ENCODE results near the gene LRRC71. TPM values are rescaled to one million over a fixed set of nuclear protein-coding genes. Genes with fewer than 3 reads are reported as not detected.

Gene LRRC71
- total RNA-seq, 4 donors from 2014 or later = 0.60 to 0.78 (median 0.66) TPM; not detected in 1

DNA sequence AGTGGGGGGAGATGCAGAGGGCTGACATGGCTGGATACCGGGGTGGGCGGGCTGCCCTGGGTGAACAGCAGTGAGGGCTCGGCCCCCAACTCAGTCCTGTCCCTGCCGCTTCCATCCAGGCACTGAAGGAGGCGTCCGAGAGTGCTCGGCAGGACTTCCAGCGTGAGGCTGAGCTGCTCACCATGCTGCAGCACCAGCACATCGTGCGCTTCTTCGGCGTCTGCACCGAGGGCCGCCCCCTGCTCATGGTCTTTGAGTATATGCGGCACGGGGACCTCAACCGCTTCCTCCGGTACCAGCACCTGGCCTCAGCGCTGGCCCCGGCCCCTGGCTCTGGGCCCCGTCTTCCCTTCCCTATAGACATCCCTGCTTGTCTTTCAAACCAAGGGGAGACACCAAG is 44.2 kb upstream of the LRRC71 start:
- H3K36me3 ChIP-seq = no peaks in the 10 kb centered on the region
- H3K4me3 ChIP-seq = no peak overlapping the region
- TF ChIP-seq CTCF (IDR thresholded peaks at IDR 0.05) = no peak
- TF ChIP-seq EP300 (IDR thresholded peaks at IDR 0.05) = no peak
- no peak for TF ChIP-seq POLR2A (IDR thresholded peaks at IDR 0.05)
- 45 to 54% methylated on average over 19 to 21 of the region's 21 CpGs for WGBS, 2 donors
- no peaks in the 10 kb centered on the region for H3K9me3 ChIP-seq
- no peak for DNase-seq (ENCODE audit: low spot score in 2 of 2)
- no peaks in the 10 kb centered on the region for H3K4me1 ChIP-seq
- no peak overlapping the region for H3K27ac ChIP-seq
- peaks cover 0 to 26% of the 10 kb centered on the region in 2 donors for H3K27me3 ChIP-seq

DNA sequence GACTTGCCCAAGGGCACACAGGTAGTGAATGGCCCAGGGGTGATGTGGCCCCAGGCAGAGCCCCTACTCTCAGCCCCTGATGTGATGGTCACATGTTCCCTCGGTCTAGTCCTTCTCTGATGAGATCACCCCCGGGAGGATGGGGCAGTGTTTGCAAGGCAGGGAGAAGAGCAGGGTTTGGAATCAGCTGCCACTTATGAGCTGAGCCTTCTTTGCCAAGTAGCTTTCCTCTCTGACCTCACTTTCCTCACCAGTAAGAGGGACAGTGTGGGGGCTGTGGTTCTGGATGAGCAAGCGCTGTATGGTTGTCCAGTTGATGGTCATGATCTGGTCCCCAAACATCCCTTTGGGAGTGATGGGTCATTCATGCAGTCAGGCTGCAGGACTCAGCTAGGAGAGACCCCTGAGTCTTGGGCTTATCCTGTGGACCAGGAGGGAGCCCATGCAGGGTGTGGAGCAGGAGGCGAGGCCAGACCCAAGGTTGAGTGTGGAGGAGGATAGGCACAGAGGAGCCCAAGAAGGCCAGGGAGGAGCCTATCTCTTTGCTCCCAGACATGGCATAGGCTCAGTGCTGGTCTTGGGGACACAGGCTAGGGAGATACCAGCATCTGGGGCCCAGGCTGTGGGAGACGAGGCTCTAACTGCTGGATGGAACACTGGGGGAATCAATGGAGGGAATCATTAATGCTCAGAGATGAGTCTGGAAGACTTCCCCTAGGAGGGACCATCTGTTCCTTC is 42.8 kb upstream of the LRRC71 start:
- H3K27ac ChIP-seq = no peak overlapping the region
- no peak for TF ChIP-seq POLR2A (IDR thresholded peaks at IDR 0.05)
- TF ChIP-seq EP300 (IDR thresholded peaks at IDR 0.05) = no peak
- no peak for TF ChIP-seq CTCF (IDR thresholded peaks at IDR 0.05)
- 69 to 84% methylated on average over 4 to 5 of the region's 5 CpGs for WGBS, 2 donors
- H3K4me3 ChIP-seq = no peak overlapping the region
- H3K9me3 ChIP-seq = no peaks in the 10 kb centered on the region
- H3K4me1 ChIP-seq = no peaks in the 10 kb centered on the region
- DNase-seq (ENCODE audit: low spot score in 2 of 2) = no peak
- no peaks in the 10 kb centered on the region for H3K36me3 ChIP-seq
- H3K27me3 ChIP-seq = peaks cover 0 to 40% of the 10 kb centered on the region in 2 donors

DNA sequence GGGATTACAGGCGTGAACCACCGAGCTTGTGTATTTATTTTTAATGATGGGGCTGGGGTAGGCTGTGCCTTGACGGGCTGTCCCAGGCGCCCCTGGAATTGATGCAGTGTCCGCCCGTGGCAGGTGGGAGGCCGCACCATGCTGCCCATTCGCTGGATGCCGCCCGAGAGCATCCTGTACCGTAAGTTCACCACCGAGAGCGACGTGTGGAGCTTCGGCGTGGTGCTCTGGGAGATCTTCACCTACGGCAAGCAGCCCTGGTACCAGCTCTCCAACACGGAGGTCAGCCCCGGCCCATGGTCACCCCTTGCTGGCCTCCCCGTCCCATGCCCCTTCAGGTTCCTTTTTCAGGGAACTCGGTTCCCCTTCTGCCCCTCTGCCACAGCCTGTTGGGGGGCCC is 40.6 kb upstream of the LRRC71 start:
- Histone ChIP-seq H3K4me3 (no peak overlapping the region), H3K9me3 (no peaks in the 10 kb centered on the region), H3K36me3 (no peaks in the 10 kb centered on the region), H3K4me1 (no peaks in the 10 kb centered on the region), H3K27ac (no peak overlapping the region), H3K27me3 (peaks cover 0 to 50% of the 10 kb centered on the region in 2 donors)
- no peak for DNase-seq (ENCODE audit: low spot score in 2 of 2)
- TF ChIP-seq POLR2A (IDR thresholded peaks at IDR 0.05) = no peak
- TF ChIP-seq CTCF (IDR thresholded peaks at IDR 0.05) = no peak
- no peak for TF ChIP-seq EP300 (IDR thresholded peaks at IDR 0.05)
- WGBS, 2 donors = 87 to 90% methylated on average over 21 of the region's 21 CpGs

DNA sequence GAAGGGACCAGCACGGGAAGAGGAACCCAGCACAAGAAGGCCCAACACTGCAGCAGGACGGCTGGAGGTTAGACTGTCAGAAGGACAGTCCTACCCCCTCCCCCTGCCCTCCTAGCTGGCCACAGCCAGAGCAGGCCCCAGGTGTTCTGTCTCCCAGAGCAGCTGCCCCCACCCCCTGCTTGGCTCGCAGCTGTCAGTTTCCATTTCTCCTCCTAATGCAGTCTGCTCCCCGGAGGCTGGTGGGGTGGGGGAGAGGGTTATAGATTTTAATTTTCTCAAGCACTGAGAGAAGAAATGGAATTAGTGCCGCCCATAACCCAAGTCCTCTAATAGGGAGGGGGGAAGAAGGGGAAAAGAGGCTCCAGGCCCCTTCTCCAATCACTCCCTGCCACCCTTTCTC is 40.0 kb upstream of the LRRC71 start:
- H3K4me3 ChIP-seq = no peak overlapping the region
- TF ChIP-seq CTCF (IDR thresholded peaks at IDR 0.05) (no peak), EP300 (IDR thresholded peaks at IDR 0.05) (no peak), POLR2A (IDR thresholded peaks at IDR 0.05) (no peak)
- 78 to 80% methylated on average over 5 of the region's 5 CpGs for WGBS, 2 donors
- H3K27me3 ChIP-seq = peaks cover 0 to 50% of the 10 kb centered on the region in 2 donors
- no peaks in the 10 kb centered on the region for H3K4me1 ChIP-seq
- DNase-seq (ENCODE audit: low spot score in 2 of 2) = no peak
- H3K9me3 ChIP-seq = no peaks in the 10 kb centered on the region
- no peaks in the 10 kb centered on the region for H3K36me3 ChIP-seq
- H3K27ac ChIP-seq = no peak overlapping the region

DNA sequence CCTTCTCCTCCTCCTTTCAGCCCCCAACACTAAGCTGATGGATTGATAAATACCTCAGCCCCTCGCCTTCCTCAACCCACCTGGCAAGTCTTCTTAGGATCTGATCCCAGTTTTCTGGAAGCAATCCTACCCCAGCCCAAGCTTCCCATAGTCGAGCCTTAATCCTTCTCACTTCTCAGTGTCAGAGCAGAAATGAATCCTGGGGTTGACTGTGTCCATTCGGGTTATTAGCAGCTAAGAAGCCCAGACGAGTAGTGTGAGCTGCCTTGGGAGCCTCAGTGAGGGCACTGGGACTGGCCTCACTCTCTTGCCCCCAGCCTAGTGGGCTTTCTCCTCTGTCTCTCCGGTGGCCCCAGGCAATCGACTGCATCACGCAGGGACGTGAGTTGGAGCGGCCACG is 39.3 kb upstream of the LRRC71 start:
- no peaks in the 10 kb centered on the region for H3K36me3 ChIP-seq
- no peak overlapping the region for H3K27ac ChIP-seq
- DNase-seq (ENCODE audit: low spot score in 2 of 2) = no peak
- H3K9me3 ChIP-seq = no peaks in the 10 kb centered on the region
- no peaks in the 10 kb centered on the region for H3K4me1 ChIP-seq
- TF ChIP-seq POLR2A (IDR thresholded peaks at IDR 0.05) = no peak
- TF ChIP-seq EP300 (IDR thresholded peaks at IDR 0.05) = no peak
- TF ChIP-seq CTCF (IDR thresholded peaks at IDR 0.05) = no peak
- WGBS, 2 donors = 34 to 49% methylated on average over 6 to 8 of the region's 10 CpGs
- H3K27me3 ChIP-seq = peaks cover 0 to 45% of the 10 kb centered on the region in 2 donors
- no peak overlapping the region for H3K4me3 ChIP-seq
